Heart right ventricle (tissue), 16 donors: ENCODE results near the gene PCBD1. TPM values are rescaled to one million over a fixed set of nuclear protein-coding genes. Genes with fewer than 3 reads are reported as not detected.

Experiments used
- ATAC-seq, 8 donors: fragments of 200-7000 bp; cut with Tn5 transposase; one replicate each; pipeline ENCODE4 v1.9.1; 2020; ENCODE audit warnings: mild to moderate bottlenecking in 8 of 8, moderate library complexity in 8 of 8, moderate number of reproducible peaks in 1 of 8
- DNase-seq, 2 donors: peaks; one replicate each; pipeline ENCODE4 v3.0.0-alpha.2; 2020
- H3K27ac ChIP-seq, 10 donors: fragments of 200-600 bp; sonication (generic) in 2 of 10; one replicate each; pipeline versions ENCODE4 v1.5.0 to v1.8.0; 2020 to 2022; ENCODE audit warnings: mild to moderate bottlenecking in 3 of 10
- H3K27me3 ChIP-seq, 7 donors: fragments of 200-600 bp; one replicate each; pipeline ENCODE4 v1.8.0; 2021 to 2022; ENCODE audit warnings: mild to moderate bottlenecking in 2 of 7
- H3K36me3 ChIP-seq, 9 donors: fragments of 200-600 bp; sonication (generic) in 1 of 9; one replicate each; pipeline versions ENCODE4 v1.5.0 to v1.8.0; 2020 to 2022; ENCODE audit warnings: mild to moderate bottlenecking in 2 of 9
- H3K4me1 ChIP-seq, 9 donors: fragments of 200-600 bp; sonication (generic) in 1 of 9; one replicate each; pipeline versions ENCODE4 v1.5.0 to v1.8.0; 2020 to 2022; ENCODE audit warnings: mild to moderate bottlenecking in 4 of 9
- H3K4me3 ChIP-seq, 10 donors: fragments of 200-600 bp; sonication (generic) in 2 of 10; one replicate each; pipeline versions ENCODE4 v1.5.0 to v1.8.0; 2020 to 2022; ENCODE audit warnings: mild to moderate bottlenecking in 7 of 10, moderate library complexity in 2 of 10
- H3K9me3 ChIP-seq, 11 donors: fragments of 200-600 bp in 10 of 11; sonication (generic) in 2 of 11; one replicate each; pipeline versions ENCODE4 v1.5.0 to v1.8.0; 2013 to 2022; ENCODE audit warnings: mild to moderate bottlenecking in 2 of 11, control low read depth in 1 of 11, moderate library complexity in 1 of 11
- CTCF ChIP-seq, 9 donors: fragments of 200-600 bp; sonication (generic) in 2 of 9; IDR thresholded peaks; one replicate each; pipeline versions ENCODE4 v1.5.0 to v1.8.0; 2021 to 2022; ENCODE audit warnings: antibody characterized with exemption in 9 of 9, mild to moderate bottlenecking in 5 of 9, moderate library complexity in 1 of 9
- WGBS, 2 donors: extraction: QIAGEN DNeasy Blood & Tissue Kit; methylation state at CpG; one replicate each; pipeline ENCODE4 v1.1.7; 2013; ENCODE audit warnings: inconsistent platforms in 1 of 2; 5-methylcytosine and 5-hydroxymethylcytosine counted together
- intact Hi-C, 10 donors: fragments of 100-400 bp; cut with DNase I; formaldehyde crosslinking; loops; one replicate each; pipeline versions ENCODE4 v1.11.1 to v1.14.2; 2022
- polyA plus RNA-seq, 2 donors: library from polyadenylated mRNA; stranded (reverse); fragments of 200-250 nt; gene quantifications; one replicate each; pipeline ENCODE4 v1.2.3, GENCODE V29; 2013
- total RNA-seq, 10 donors: library from RNA; stranded (reverse); fragmentation: NEBNext Ultra II Directional in 3 of 10; extraction: Animal tissue kit (Norgen Biotek cat#: 25700) in 3 of 10; gene quantifications; one replicate each; pipeline versions ENCODE4 v1.2.1 to v1.2.4, GENCODE V29; 2021 to 2023
- donor health status: Arrhythmogenic right ventricular cardiomyopathy.
- donor health status: ischemic (EF 13 %, LVEDD 7.1; RV severe dilation, severe dysfunction).
- donor health status: healthy with polysubstance abuse.
- donor health status: DM: no; HTN: yes; CAD: no.
- donor health status: DM: no; HTN: no; CAD: no.
- donor health status: ischemic (EF 25% LVEDD 6.9; RV normal size, moderate dysfunction).
- donor health status: ischemic (EF 25% LVEDD 5.7; RV mildly dilated, moderate dysfunction).
- donor health status: healthy.
- donor health status: DM: yes; HTN: yes; CAD: no.
- donor health status: Ischemic cardiomyopathy.
- donor health status: ischemic (EF 35%, LVEDD 5.7; RV mildly dilated, moderate dysfunction).
- donor health status: nonischemic (EF 11% LVEDD 7.7; RV severe dilation, severe dysfunction).
- donor health status: DM: yes; HTN: yes; CAD: no.
- donor health status: PGD.
- donor health status: ischemic (EF 29% LVEDD 5.4; RV normal size, mild dysfunction).
- donor health status: nonischemic (EF 23%, LVEDD 6.1; RV moderate dilation, normal function).

PCBD1 gene
- total and polyA plus RNA-seq, 12 donors, result 116 to 179 (median 141) TPM

GRCh38 chr10:70917226-70917625 lies 28.9 kb upstream of the PCBD1 start:
- peaks cover 0 to 38% (median 9%) of the 10 kb centered on the region in 7 donors for H3K27me3 ChIP-seq
- H3K27ac ChIP-seq, result no peak overlapping the region
- 75 to 83% methylated on average over 5 of the region's 5 CpGs for whole genome bisulfite sequencing, 2 donors
- no peaks in the 10 kb centered on the region for H3K9me3 ChIP-seq
- ATAC-seq, result no peak
- intact Hi-C loops, result loop anchor here in 1 of 10 donors (5.0 kb wide), 1 partner anchor 360 kb away; no protein-coding TSS in a partner anchor
- no peaks in the 10 kb centered on the region for H3K4me1 ChIP-seq
- H3K4me3 ChIP-seq, result no peak overlapping the region
- DNase-seq, result no peak
- H3K36me3 ChIP-seq, result no peaks in the 10 kb centered on the region
- no peak for TF ChIP-seq CTCF (IDR thresholded peaks at IDR 0.05)

- ATAC-seq (no peak), DNase-seq (no peak)
- WGBS, 2 donors, result 91 to 94% methylated on average over 6 of the region's 6 CpGs
- intact Hi-C loops, result loop anchor here in 1 of 10 donors (5.0 kb wide), 1 partner anchor 361 kb away; no protein-coding TSS in a partner anchor
- no peak overlapping the region for H3K27ac ChIP-seq
- H3K36me3 ChIP-seq, result no peaks in the 10 kb centered on the region
- no peaks in the 10 kb centered on the region for H3K4me1 ChIP-seq
- no peak for TF ChIP-seq CTCF (IDR thresholded peaks at IDR 0.05)
- H3K27me3 ChIP-seq, result peaks cover 0 to 31% (median 9%) of the 10 kb centered on the region in 7 donors
- no peaks in the 10 kb centered on the region for H3K9me3 ChIP-seq
- no peak overlapping the region for H3K4me3 ChIP-seq
These were observed 27.9 kb upstream of the PCBD1 start for GRCh38 chr10:70916241-70916640.

GRCh38 chr10:70915806-70916205 lies 27.4 kb upstream of the PCBD1 start:
- H3K9me3 ChIP-seq, result no peaks in the 10 kb centered on the region
- DNase-seq (no peak), ATAC-seq (no peak)
- H3K27me3 ChIP-seq, result peaks cover 0 to 28% (median 9%) of the 10 kb centered on the region in 7 donors
- no peak for TF ChIP-seq CTCF (IDR thresholded peaks at IDR 0.05)
- H3K4me3 ChIP-seq, result no peak overlapping the region
- 93 to 94% methylated on average over 9 of the region's 9 CpGs for WGBS, 2 donors
- no peak overlapping the region for H3K27ac ChIP-seq
- H3K36me3 ChIP-seq, result no peaks in the 10 kb centered on the region
- no peaks in the 10 kb centered on the region for H3K4me1 ChIP-seq
- intact Hi-C loops, result loop anchor here in 1 of 10 donors (5.0 kb wide), 1 partner anchor 361 kb away; no protein-coding TSS in a partner anchor

- no peaks in the 10 kb centered on the region for H3K9me3 ChIP-seq
- no peak for ATAC-seq
- DNase-seq, result no peak
- intact Hi-C loops, result loop anchor here in 1 of 10 donors (5.0 kb wide), 1 partner anchor 362 kb away; no protein-coding TSS in a partner anchor
- no peak overlapping the region for H3K4me3 ChIP-seq
- no peaks in the 10 kb centered on the region for H3K4me1 ChIP-seq
- no peak overlapping the region for H3K27ac ChIP-seq
- no peak for TF ChIP-seq CTCF (IDR thresholded peaks at IDR 0.05)
- WGBS, 2 donors, result 82 to 95% methylated on average over 5 of the region's 5 CpGs
- H3K27me3 ChIP-seq, result peaks cover 0 to 28% (median 9%) of the 10 kb centered on the region in 7 donors
- no peaks in the 10 kb centered on the region for H3K36me3 ChIP-seq
These were observed 26.8 kb upstream of the PCBD1 start for GRCh38 chr10:70915206-70915605.
